ENCODE data around the gene MRC1.

Gene MRC1

DNA sequence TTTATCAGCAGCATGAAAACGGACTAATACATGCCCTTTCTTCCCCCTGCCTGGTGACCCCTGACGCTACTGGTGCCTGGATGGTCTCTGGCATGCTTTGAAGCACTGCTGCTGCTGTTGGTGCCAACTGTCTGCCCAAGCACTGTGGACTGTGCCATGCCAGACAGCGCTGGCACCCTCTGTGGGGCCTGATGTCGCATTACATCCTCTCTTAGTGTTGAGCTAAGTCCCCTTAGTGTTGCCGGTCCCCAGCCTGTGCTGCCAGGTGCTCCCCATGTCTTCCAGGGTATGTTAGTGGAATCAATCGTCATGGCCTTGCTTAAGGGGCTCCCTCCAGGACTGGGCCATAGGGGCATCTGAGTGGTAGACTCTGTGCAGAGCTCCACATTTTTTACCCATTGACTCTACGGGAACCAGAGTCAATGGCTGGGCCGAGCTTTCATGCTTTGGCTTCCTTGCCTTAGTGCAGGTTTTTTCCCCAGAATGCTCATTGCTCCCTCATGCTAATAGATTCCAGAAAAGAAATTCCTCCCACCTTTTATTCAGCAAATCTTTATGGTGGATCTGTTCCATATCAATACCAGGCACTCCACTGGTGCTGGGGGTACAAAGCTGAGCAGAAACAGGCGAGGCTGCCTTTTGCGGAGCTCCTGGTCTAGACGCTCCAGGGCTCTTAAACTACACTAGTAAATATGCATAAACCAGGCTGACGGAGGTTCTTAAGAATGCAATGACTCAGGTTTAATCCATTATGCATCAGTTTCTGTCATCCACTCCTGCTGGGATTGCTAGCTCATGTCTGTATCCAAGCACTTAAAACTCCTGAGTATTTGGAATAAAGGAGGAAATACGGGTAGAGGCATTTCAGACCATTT, 21.8 kb upstream of the MRC1 start:
- peak; percentile 98 for DNase-seq (ENCODE audit: low read depth)
- TF ChIP-seq, protein P1, sequence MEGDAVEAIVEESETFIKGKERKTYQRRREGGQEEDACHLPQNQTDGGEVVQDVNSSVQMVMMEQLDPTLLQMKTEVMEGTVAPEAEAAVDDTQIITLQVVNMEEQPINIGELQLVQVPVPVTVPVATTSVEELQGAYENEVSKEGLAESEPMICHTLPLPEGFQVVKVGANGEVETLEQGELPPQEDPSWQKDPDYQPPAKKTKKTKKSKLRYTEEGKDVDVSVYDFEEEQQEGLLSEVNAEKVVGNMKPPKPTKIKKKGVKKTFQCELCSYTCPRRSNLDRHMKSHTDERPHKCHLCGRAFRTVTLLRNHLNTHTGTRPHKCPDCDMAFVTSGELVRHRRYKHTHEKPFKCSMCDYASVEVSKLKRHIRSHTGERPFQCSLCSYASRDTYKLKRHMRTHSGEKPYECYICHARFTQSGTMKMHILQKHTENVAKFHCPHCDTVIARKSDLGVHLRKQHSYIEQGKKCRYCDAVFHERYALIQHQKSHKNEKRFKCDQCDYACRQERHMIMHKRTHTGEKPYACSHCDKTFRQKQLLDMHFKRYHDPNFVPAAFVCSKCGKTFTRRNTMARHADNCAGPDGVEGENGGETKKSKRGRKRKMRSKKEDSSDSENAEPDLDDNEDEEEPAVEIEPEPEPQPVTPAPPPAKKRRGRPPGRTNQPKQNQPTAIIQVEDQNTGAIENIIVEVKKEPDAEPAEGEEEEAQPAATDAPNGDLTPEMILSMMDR (conservative IDR thresholded peaks at IDR 0.05; ENCODE audit: low read depth, low read length): no peak
- H3K4me3 ChIP-seq (ENCODE audit: low read depth, low read length): no peak overlapping the region

DNA sequence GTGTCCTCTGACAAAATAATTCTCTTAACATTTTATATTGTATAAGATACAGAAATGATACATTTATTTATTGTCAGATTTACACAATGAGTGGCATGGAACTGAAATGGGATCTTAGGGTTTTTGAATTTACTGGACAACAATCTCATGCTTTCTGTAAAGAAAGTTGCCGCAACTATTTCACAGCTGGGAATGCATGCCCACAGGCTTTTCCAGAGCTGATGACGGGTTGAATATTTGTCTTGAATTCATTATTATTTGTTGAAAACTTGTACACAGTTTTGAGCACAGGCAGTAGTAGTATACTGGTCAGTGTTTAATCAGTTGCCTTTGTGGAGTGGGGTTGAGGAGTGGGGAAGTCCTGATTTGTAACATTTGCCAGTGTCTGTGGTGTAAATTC, 20.5 kb upstream of the MRC1 start:
- DNase-seq (ENCODE audit: low read depth): no peak
- TF ChIP-seq, protein P1 (conservative IDR thresholded peaks at IDR 0.05; ENCODE audit: low read depth, low read length): no peak
- no peak overlapping the region for H3K4me3 ChIP-seq (ENCODE audit: low read depth, low read length)

DNA sequence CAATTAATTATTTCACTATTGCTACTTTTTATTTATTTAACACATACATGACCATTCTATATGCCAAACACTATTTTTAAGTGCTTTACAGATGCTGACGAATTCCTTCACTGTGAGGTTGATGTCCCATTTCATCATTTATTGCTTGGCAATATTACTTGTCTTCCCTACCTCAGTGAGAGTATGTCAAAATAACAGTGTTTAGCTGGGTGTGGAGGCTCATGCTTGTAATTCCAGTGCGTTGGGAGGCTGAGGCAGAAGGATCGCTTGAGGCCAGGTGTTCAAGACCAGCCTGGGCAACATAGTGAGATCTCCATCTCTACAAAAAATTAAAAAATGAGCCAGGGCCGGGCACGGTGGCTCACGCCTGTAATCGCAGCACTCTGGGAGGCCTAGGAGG, 19.8 kb upstream of the MRC1 start:
- no peak for DNase-seq (ENCODE audit: low read depth)
- TF ChIP-seq, protein P1 (conservative IDR thresholded peaks at IDR 0.05; ENCODE audit: low read depth, low read length): no peak
- no peak overlapping the region for H3K4me3 ChIP-seq (ENCODE audit: low read depth, low read length)

- H3K4me3 ChIP-seq (ENCODE audit: low read depth, low read length): no peak overlapping the region
- DNase-seq (ENCODE audit: low read depth): no peak
- TF ChIP-seq, protein P1 (conservative IDR thresholded peaks at IDR 0.05; ENCODE audit: low read depth, low read length): no peak
These were observed 18.5 kb upstream of the MRC1 start for GRCh38 chr10:17790651-17791050.

DNA sequence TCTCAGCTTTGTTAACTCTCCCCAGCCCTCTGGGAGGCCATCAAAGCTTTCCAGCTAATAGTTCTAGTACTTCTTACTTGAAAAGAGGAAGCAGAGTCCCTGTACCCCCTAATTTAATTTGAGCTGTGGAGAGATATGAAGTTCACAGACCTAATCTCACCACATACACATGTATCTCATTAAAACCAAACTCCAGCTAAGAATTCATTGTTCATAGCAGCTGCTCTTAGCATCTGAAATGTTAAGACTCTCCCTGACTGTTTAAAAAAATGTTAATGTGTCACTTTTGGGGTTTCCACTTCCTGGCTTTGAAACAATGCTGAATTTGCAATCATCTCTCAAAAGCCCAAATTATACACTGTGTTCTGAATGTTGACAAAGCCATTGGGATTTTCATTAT, 16.2 kb upstream of the MRC1 start:
- DNase-seq (ENCODE audit: low read depth): no peak
- TF ChIP-seq, protein P1 (conservative IDR thresholded peaks at IDR 0.05; ENCODE audit: low read depth, low read length): no peak
- no peak overlapping the region for H3K4me3 ChIP-seq (ENCODE audit: low read depth, low read length)

- H3K4me3 ChIP-seq (ENCODE audit: low read depth, low read length): no peak overlapping the region
- TF ChIP-seq, protein P1 (conservative IDR thresholded peaks at IDR 0.05; ENCODE audit: low read depth, low read length): no peak
- no peak for DNase-seq (ENCODE audit: low read depth)
These were observed 15.1 kb upstream of the MRC1 start for GRCh38 chr10:17793823-17794644.

Data from choroid plexus epithelial cell (primary cell).